Germinal center (tissue), 1 donor: ENCODE results near the gene DCDC2B.
A peak's percentile ranks its signal among the peaks of the same experiment; 100 is the strongest.
"Not testable (repeated sequence)": the region's sequence is repeated elsewhere in the genome, so short reads cannot be mapped to it uniquely, and the experiment has no call there.

Experiments used
- DNase-seq: peaks from one replicate; pipeline ENCODE4 v3.0.0; 2012; ENCODE audit warnings: mixed read lengths, low spot score

The DCDC2B gene

GRCh38 chr1:32208891-32209328 lies at the start of gene DCDC2B:
Gene DCDC2B, plus strand, starts transcription at chr1:32209089. Its CDS starts 5 bp downstream, at chr1:32209094.
- no peak for DNase-seq

- no peak for DNase-seq
Measured at GRCh38 chr1:32159189-32159588, 49.7 kb upstream of the DCDC2B start.

GRCh38 chr1:32163405-32163804 lies 45.5 kb upstream of the DCDC2B start:
- no peak for DNase-seq

- DNase-seq, result not testable (repeated sequence)
Measured at GRCh38 chr1:32165633-32166032, 43.3 kb upstream of the DCDC2B start.

- DNase-seq, result no peak
Measured at GRCh38 chr1:32170991-32171390, 37.9 kb upstream of the DCDC2B start.

GRCh38 chr1:32172621-32173245 lies 36.2 kb upstream of the DCDC2B start:
- no peak for DNase-seq

GRCh38 chr1:32178380-32179192 lies 30.3 kb upstream of the DCDC2B start:
- DNase-seq, result no peak

- peak; percentile 18 for DNase-seq
Measured at GRCh38 chr1:32179193-32179442, 29.8 kb upstream of the DCDC2B start.

- peak; percentile 97 for DNase-seq
Measured at GRCh38 chr1:32179443-32180185, 29.3 kb upstream of the DCDC2B start, which contains the start of gene TXLNA. Gene TXLNA, plus strand, starts transcription at chr1:32179675. Its CDS starts 671 bp downstream, at chr1:32180346.

GRCh38 chr1:32180186-32181060 lies 28.5 kb upstream of the DCDC2B start:
- DNase-seq, result peak; percentile 51

GRCh38 chr1:32181065-32181464 lies 27.8 kb upstream of the DCDC2B start:
- no peak for DNase-seq

- DNase-seq, result no peak
Measured at GRCh38 chr1:32181563-32181962, 27.3 kb upstream of the DCDC2B start.

- DNase-seq, result no peak
Measured at GRCh38 chr1:32182060-32182459, 26.8 kb upstream of the DCDC2B start.

- no peak for DNase-seq
Measured at GRCh38 chr1:32184650-32185049, 24.2 kb upstream of the DCDC2B start.

GRCh38 chr1:32186077-32186476 lies 22.8 kb upstream of the DCDC2B start:
- no peak for DNase-seq

GRCh38 chr1:32186491-32186890 lies 22.4 kb upstream of the DCDC2B start:
- no peak for DNase-seq

- DNase-seq, result no peak
Measured at GRCh38 chr1:32187850-32188249, 21.0 kb upstream of the DCDC2B start.

GRCh38 chr1:32192220-32192948 lies 16.5 kb upstream of the DCDC2B start:
- DNase-seq, result no peak

- DNase-seq, result no peak
Measured at GRCh38 chr1:32194984-32195383, 13.9 kb upstream of the DCDC2B start.

GRCh38 chr1:32195531-32195930 lies 13.4 kb upstream of the DCDC2B start:
- no peak for DNase-seq
